Hippocampal formation (tissue), 2 donors: ENCODE measurements around the gene ABLIM2.

ENCODE experiments used
- DNase-seq, 2 donors: peaks; one replicate each; lab custom pipeline; 2025; lab: John Stamatoyannopoulos, UW

Gene ABLIM2

GRCh38 chr4:8085491-8086117 is 73.0 kb downstream of the ABLIM2 start:
- DNase-seq = no peak

DNA sequence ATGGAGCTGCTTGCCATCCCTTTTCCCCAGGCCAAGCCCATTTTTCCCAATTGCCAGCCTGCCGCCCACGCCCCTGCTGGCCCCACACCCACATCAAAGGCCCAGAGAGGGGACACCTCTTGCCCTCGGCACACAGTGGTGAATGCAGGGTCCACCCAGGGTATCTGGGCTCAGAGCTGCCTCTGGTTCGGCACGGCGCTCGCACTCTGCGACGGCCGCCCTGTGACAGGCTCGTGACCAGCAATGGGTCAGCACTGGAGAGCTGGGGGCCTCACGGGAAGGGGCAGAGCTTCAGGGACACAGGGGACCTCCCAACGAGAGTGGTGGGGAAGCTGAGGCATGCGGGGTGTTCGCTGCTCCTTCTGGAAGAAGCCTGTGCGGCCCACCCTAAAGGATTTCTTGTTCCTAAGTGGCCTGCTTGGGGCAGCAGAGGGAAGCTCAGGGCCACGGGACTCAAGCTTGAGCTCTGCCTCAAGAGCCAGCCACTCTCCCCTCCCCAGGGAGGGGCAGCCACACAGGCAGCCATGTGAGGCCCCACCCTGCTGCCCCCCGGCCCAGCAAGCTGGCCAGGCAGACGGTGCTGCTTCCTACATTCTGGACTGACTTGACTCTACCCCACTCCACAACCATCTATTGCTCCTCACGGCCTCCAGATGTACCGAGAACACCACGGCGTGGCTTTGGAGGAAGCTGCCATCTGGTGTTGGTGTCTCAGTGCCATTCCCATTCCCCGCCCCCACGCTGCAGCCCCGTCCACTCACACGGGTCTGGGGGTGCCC is 73.7 kb downstream of the ABLIM2 start:
- DNase-seq = no peak

DNA sequence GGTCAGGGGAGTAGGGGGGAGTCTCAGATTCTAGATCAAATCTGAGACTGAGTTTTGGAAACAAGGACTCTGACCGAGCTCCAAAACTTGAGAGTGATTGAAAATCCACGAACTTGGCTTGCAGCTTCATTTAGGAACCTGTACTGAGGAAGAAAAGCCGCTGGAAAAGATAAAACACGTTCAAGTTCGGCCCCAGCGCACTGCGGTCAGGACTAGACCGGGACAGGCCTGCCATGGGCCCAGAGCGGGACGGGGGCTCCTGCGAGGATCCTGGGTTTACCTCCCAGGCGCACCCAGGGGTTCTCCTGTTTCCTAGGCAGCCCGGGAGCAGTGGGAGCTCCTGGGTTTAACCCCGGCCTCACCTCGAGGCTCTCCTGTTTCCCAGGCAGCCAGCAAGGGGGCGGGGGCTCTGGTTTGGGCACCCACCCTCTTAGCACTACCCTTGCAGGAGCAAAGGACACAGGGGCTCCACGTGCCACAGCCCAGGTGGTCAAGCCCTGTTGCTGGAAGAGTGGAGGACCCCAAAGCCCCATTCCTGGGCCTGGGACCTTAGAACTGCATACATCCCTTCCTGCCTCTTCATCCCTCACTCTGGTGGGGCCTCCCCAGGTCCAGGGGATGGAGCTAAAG is 74.5 kb downstream of the ABLIM2 start:
- DNase-seq = no peak

- no peak for DNase-seq
Measured at GRCh38 chr4:8083086-8083825, 75.4 kb downstream of the ABLIM2 start.

- DNase-seq = no peak
Measured at GRCh38 chr4:8082517-8083055, 76.0 kb downstream of the ABLIM2 start.

DNA sequence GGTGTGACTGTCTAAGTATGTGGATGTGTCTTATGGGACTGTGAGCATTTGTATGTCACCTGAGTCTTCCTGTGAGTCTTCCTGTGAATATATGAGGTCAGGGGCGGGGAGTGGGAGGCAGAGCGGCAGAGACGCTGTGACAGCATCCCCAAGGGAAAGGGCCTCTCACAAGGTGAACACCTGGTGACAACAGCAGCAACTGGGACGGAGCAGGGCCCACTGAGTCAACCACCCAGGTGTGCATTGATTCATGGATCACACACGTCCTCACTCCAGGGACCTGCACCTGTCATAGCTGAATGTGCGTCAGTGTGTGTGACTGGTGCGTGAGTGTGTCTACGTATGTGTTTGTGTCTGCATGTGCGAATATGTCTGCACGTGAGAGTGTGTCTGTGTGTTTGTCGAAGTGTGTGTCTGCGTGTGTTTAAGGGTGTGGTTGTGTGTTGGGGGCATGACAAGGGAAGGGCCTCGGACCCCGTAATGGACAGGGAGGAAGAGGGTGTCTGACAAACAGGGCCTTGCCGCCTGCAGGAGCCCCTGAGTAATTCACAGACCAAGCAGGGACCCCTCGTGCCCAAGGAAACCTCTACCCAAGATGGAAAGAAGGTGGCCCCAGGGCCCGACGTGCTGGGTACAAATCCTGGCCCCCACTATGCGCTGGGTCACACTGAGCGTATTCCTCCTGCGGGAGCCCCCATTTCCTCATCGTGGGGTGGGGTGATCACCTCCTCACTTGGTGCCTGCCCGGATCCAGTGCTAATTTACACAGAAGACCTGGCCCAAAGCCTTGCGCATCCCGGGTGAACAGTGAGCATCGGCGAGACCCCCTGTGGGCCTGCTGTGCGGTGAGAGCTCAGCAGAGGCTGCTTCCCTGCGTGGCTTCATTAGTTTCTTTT is 76.7 kb downstream of the ABLIM2 start:
- no peak for DNase-seq

GRCh38 chr4:8081171-8081570 is 77.4 kb downstream of the ABLIM2 start:
- no peak for DNase-seq

DNA sequence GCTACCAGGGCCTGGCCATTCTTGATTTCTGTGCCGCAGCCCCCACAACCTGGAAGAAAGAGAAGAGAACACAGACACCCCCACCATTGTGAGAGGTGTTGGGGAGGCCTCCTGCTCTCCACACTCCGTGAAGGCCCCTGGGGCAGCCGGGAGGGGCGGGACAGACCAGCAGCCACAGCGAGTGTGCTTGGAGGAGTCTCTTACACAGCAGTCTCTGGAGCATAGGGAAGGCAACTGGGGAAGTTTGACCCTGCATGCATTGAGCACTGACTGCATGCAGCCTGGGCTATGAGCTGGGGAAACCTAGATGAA is 77.9 kb downstream of the ABLIM2 start:
- no peak for DNase-seq

DNA sequence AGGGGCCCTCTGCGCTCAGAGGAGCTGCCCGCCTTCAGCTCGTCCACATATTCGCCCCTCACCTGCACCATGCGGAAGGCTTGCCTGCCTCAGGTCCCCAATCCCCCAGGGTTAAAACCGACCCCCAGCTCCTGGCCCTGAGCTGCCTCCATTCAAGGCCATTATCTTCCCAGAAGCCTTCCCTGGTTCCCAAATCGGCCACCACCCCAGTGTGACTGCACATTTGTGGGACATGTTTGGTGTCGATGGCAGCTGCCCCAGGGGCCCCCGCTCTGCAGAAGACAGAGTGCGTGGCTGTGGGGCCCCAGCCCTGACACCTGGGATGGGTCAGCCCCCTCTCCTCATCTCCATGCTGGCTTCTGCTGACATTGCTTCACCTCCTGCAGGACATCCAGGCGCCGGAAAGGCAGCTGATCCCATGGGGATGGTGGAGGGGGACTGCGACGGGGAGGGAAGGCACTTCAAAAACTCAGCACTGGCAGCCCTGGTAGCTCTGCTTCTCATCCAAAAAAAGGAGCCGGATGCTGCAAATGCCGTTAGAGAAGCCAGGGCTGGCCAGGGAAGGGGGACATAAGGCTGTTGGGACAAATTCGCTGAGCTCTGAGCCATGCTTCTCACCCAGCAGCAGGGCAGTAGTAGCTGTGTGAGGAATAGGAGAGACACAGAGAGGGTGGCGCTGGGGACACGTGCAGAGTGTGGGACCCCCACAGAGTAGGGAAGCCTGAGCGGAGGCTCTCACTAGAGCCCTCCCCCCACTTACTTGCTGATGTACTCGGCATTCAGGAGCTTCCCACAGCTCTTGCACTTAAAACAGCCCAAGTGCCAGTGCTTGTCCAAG is 78.5 kb downstream of the ABLIM2 start:
- no peak for DNase-seq

- no peak for DNase-seq
Measured at GRCh38 chr4:8079031-8079885, 79.4 kb downstream of the ABLIM2 start.

DNA sequence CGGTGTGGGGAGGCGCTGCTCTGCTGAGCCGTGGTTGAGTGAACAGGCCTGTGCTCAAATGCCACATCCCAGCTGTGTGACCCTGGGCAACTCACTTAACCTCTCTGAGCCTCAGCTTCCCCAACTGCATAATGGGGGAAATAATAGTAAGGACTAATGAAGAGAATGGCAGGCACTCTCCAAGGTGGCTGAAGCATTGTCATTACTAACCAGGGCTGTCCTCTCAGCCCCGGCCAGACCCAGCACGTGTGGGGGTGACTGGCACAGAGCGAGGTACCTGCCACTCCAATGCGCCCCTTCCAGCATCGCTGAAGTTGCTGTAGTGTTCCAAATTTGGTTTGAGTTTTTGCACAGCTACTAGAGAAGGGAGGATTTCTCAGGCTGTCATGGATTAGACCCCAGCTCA is 80.0 kb downstream of the ABLIM2 start:
- DNase-seq = no peak

GRCh38 chr4:8078109-8078494 is 80.5 kb downstream of the ABLIM2 start:
- DNase-seq = no peak

- no peak for DNase-seq
Measured at GRCh38 chr4:8077181-8078108, 81.2 kb downstream of the ABLIM2 start.

- no peak for DNase-seq
Measured at GRCh38 chr4:8076023-8076422, 82.6 kb downstream of the ABLIM2 start.

DNA sequence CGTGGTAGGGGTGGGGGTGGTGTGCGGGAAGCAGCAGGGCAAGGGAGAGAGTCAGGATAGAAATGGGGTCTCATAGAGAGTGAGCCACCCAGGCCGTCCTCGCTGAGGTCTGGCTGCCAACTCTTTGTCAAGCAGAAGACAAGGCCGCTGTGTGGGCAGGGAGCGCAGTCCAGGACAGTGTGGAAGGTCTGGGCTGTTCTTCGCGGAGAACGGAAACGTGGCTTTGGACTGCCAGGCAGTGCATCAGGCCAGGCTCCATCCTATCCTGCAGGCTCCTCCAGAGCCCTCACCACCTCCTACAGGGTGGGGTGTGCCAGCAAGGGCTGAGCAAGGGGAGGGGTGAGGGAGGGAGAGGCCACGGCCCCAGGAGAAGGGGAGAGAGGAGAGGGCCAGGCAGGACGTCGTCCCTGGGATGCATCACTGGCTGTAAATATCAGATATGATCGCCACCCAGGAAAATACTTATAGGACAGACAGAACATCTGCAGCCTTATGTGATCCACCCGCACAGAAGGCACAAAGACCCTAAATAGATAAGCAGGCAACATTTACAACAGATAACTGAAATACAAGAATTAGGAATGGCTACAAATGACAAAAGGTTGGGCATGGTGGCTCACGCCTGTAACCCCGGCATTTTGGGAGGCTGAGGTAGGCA is 85.3 kb downstream of the ABLIM2 start:
- no peak for DNase-seq

DNA sequence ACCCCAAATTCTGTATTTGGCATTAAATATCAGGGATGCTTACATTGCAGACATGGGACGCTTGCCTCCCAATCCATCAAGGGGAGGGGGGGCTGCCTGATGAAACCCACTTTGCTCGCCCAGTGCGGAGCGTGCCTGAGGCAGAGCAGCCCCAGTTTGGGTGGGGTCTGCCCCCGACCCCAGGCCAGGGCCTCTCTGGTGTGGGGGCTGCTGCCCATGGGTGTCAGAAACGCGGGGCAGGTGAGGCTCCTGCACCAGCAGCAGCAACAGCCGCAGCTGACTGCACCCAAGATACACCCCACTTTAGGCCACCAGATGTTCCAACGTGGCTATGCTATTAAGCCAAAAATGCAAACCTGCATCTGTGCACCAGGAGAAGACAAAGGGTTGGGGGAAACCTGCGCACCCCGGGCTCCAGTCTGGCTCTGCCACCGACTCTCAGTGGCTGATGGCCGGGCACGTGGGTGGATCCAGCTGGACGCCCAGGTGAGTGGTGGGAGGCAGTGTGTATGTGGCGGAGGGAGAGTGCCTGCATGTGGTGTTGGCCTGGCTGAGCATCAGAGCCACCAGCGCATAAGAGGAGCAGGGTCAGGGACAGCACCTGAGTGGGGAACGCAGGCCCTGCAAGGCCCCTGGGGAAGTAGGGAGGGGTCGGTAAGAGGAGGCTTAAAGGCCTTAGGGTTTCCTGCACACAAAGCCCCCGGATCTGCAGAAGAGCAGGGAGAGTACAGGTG is 86.2 kb downstream of the ABLIM2 start:
- no peak for DNase-seq

DNA sequence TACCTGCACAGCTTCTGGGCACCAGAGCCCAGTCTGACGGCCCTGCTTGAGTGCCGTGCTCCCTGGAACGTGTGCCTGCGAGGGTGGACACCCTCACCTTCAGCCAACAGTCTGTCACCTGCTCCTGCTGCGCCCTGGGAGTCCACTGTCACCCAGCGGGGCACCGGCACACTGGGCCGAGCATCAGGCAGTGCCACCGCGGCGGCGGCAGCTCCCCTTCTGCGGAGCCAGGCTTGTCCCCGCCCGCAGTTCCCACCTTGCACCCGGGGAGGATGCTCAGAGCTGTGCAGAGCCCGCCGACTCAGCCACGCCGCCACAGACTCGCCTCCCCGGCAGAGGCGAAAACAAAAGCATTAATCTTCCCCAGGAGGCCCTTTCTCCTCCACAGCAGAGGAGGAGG is 86.8 kb downstream of the ABLIM2 start:
- no peak for DNase-seq
